GM10248 (cell line): ENCODE measurements around the gene PTX4.

Source experiments
- CTCF ChIA-PET: fragments of 300-600 bp; sonication (Branson Sonifier 250); formaldehyde crosslinking; extraction: SDS; loops from one replicate; lab custom pipeline; 2021; ENCODE audit warnings: antibody characterized with exemption; lab: Yijun Ruan, JAX
- POLR2A ChIA-PET: fragments of 350-650 bp; sonication (Branson Sonifier 250); formaldehyde crosslinking; extraction: SDS; loops from one replicate; lab custom pipeline; 2020; ENCODE audit warnings: antibody characterized with exemption; lab: Yijun Ruan, JAX
- DNase-seq: peaks from one replicate; pipeline ENCODE4 v3.0.0; 2012; ENCODE audit errors: extremely low spot score
- TF ChIP-seq, protein P1 (sequence below): IDR thresholded peaks from 2 replicates; pipeline ENCODE4 v1.5.1; 2012; ENCODE audit warnings: mild to moderate bottlenecking, low read depth; ENCODE audit errors: extremely low read depth, missing control alignments, control extremely low read depth

Gene PTX4

DNA sequence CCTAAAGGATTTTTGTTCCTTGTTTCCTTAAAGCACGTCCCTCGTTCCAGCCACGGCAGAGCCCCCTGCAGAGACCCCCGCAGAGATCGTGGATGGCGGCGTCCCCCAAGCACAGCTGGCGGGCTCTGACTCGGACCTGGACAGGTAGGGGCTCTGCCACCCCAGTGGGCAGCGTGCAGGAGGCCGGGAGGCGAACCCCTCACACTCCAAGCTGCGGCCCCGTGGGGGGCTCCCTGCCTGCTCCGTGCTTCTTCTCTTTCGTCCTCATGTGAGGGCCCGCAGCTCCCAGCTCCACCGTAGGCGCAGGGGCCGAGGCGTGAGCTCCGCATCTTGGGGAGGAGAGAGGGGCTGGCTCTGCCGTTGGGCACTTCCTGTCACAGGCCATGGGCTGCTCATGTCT lies 12.9 kb upstream of the PTX4 start:
- ChIA-PET POLR2A (no interaction called here), CTCF (no interaction called here)
- DNase-seq: no peak
- TF ChIP-seq, protein P1, sequence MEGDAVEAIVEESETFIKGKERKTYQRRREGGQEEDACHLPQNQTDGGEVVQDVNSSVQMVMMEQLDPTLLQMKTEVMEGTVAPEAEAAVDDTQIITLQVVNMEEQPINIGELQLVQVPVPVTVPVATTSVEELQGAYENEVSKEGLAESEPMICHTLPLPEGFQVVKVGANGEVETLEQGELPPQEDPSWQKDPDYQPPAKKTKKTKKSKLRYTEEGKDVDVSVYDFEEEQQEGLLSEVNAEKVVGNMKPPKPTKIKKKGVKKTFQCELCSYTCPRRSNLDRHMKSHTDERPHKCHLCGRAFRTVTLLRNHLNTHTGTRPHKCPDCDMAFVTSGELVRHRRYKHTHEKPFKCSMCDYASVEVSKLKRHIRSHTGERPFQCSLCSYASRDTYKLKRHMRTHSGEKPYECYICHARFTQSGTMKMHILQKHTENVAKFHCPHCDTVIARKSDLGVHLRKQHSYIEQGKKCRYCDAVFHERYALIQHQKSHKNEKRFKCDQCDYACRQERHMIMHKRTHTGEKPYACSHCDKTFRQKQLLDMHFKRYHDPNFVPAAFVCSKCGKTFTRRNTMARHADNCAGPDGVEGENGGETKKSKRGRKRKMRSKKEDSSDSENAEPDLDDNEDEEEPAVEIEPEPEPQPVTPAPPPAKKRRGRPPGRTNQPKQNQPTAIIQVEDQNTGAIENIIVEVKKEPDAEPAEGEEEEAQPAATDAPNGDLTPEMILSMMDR: no peak

DNA sequence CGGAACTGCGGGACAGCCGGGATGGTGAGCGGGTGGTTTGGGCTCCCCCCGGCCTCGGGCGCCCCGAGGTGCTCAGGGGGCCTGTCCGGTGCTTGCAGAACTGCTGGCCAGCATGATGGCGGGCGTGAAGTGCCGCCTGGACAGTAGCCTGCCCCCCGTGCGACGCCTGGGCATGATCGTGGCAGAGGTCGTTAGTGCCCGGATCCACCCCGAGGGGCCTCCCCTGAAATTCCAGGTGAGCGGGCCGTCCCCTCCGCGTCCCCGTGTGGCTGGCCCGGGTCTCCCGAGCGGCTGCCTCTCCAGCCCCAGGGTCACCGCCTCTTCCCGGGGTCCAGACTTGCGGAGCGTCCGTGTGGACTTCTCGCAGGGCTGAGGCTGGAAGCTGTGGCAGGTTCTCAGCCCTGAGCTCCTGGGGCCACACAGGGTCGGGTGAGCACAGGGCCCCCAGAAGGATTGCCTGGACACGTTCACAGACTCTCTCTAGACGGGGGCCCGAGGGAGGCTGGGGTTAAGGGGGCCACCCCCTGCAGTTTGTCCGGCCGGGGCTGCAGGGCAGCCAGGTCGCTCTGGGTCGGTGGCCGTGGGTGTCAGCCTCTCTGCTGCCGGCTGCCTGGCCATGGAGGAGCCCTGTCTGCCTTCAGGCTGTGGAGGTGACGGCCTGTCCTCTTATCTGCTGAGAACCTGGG lies 11.9 kb upstream of the PTX4 start:
- TF ChIP-seq, protein P1: no peak
- no peak for DNase-seq
- ChIA-PET CTCF (no interaction called here), POLR2A (no interaction called here)

DNA sequence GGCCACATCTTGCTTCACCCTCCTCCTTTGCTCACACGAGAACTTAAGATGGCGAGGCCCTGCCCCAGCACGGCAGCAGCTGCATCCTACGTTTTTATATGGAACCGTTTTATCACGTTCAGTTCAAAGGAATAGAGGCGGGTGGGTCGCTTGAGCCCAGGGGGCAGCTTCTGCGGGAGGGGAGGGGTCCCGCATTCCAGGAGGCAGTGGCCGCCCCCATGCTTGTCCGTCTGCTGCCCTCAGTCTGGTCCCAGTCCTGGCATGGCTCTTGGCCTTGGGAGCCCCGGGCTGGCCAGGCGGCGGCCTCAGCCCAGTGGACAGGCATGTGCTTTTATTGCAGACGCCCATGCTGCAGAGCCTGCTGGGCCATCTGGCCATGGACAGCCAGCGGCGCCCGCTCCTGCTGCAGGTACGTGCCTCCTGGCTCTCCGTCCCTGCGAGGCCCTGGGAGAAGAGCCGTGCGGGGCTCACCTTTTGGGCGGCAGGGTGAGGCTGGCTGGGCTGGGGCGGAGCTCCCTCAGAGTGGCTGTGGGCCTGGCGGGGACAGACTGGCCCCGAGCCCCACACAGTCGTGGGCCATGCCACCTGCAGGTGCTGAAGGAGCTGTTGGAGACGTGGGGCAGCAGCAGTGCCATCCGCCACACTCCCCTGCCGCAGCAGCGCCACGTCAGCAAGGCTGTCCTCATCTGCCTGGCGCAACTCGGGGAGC lies 11.2 kb upstream of the PTX4 start:
- ChIA-PET POLR2A (no interaction called here), CTCF (no interaction called here)
- no peak for DNase-seq
- TF ChIP-seq, protein P1: no peak

DNA sequence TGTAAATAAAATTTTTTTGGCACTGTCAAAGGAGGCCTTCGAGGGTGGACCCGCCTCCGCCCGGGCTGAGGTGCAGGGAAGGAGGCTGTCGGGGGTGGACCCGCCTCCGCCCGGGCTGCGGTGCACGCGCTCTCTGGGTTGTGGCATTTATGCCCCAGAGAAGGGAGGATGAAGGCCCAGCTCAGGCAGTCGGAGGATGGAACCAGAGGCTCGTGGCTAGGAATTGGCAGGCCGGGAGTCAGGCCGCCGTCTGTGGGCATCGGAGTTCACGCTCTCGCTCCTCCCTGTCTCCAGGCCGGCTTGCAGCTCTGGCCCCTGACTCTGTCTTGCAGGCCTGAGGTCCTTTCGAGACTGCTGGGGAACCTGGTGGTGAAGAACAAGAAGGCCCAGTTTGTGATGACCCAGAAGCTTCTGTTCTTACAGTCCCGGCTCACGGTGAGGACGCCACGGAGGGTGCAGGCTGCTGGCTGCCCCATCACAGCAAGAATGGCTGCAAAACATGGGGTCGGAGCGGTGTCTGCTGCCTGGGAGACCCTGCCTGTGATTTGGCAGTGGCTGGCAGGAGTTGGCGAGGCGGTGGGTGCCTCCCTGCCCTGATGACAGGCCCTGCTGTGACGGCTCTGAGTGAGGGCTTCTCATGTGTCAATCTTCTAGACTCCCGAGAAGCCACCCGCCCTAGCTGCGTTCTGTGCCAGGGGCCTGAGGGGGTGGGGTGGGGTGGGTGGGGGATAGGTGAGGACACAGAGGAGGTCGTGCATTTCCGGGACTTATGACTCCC lies 10.3 kb upstream of the PTX4 start:
- POLR2A ChIA-PET: no interaction called here
- TF ChIP-seq, protein P1: no peak
- DNase-seq: no peak
- CTCF ChIA-PET: no interaction called here

DNA sequence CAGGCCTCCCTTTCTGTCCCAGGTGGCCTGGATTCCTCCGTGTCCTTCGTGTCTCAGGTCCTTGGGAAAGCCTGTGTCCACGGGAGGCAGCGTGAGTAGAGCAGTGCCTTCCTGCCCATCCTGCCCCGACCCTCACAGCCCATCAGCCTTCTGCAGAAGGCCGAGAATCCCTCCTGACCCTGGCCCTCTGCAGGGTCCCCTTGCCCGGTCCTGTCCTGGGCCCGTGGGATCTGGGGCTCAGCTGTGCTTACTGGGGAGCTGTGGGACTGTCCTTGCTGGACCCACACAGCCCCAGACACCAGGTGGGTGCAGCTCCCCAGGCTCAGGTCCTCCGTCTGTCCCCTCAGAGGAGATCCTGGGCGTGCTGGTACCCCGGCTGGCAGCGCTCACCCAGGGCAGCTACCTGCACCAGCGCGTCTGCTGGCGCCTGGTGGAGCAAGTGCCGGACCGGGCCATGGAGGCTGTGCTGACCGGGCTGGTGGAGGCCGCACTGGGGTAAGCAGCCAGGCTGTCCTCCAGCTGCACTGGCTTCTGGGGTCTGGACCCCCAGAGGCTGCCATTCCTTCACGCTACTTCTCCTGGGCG lies 8.4 kb upstream of the PTX4 start:
- POLR2A ChIA-PET: no interaction called here
- TF ChIP-seq, protein P1: no peak
- CTCF ChIA-PET: no interaction called here
- DNase-seq: no peak

DNA sequence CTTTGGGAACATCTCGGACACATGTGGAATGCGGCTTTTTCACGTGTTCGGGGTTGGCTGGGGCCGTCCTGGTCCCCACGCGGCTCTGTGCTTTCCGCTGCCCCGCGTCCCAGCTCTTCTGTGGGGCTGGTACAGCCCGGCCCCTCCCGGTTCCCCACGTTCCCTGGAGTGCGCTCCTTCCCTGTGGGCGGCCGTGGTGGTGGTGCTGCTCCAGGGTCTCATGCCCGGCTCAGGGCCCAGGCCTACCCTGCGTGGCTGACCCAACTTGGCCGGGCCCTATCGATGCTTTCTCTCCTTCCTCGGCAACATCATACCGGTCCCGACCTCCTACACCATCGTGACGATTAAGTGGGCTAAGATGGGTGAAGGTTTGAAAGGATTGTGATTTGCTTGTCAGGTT lies 7.7 kb upstream of the PTX4 start:
- no peak for DNase-seq
- ChIA-PET CTCF (no interaction called here), POLR2A (no interaction called here)
- TF ChIP-seq, protein P1: no peak
